ENCODE data around the gene TMEM187.

The TMEM187 gene

DNA sequence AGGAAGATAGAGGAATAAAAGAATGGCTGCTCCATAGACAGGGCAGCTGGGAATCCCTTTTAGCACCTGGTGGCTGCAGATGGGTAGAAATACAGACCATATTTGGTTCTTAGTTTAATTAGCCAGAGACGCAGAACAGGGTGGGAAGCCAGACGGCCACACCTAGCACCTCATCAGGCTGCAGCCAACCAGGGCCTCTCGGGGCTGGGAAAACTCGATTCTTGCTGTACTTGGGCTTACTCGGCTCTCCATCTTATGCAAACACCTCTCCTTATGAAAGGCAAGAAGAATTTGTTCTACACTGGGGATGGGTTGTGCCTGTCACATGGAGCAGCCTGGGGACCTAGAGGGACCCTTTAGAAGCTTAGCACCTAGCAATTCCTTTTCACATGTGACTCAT lies 27.5 kb downstream of the TMEM187 start:
- DNase-seq (ENCODE audit: low read depth) = no peak

GRCh38 chrX:154002215-154002719 lies 29.7 kb downstream of the TMEM187 start:
- DNase-seq (ENCODE audit: low read depth) = peak; percentile 24

GRCh38 chrX:154004315-154004714 lies 31.8 kb downstream of the TMEM187 start:
- DNase-seq (ENCODE audit: low read depth) = no peak

DNA sequence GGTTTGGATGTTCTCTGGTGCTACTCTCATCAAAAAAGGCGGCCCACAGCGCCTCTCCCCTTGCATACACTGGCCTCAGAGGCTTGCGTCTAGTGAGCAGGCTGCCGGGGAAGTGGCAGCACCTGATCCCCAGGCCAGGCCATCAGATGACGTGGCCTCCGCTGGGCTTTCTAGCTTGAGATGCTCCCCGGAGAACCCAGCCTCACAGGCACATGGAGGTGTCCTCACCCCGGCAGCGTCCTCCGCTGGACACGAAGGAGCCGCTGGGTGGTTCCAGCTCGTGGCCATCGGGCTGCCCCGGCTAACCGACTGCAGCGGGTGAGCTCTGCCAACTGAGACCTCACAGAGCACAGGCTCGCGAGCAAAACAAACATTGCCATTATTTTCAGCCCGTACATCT lies 34.4 kb downstream of the TMEM187 start:
- no peak for DNase-seq (ENCODE audit: low read depth)

DNA sequence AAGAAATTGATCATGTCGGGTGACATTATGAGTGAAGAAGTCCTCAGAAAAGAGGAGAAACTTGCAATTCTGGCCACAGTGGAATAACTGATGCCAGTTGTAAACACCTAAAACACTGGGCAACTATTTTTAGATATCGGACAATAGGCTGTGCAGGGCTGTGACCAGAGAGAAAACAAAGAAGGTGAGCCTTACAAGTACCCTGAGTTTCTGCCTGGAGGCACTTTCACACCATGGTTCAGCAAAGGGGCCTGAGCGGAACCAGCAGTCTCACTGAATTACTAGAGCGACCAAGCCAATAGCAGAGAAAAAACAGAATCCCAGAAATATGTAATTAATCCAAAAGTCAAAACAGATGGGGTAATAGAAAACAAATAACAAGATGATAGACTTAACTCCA lies 36.0 kb downstream of the TMEM187 start:
- DNase-seq (ENCODE audit: low read depth) = no peak

DNA sequence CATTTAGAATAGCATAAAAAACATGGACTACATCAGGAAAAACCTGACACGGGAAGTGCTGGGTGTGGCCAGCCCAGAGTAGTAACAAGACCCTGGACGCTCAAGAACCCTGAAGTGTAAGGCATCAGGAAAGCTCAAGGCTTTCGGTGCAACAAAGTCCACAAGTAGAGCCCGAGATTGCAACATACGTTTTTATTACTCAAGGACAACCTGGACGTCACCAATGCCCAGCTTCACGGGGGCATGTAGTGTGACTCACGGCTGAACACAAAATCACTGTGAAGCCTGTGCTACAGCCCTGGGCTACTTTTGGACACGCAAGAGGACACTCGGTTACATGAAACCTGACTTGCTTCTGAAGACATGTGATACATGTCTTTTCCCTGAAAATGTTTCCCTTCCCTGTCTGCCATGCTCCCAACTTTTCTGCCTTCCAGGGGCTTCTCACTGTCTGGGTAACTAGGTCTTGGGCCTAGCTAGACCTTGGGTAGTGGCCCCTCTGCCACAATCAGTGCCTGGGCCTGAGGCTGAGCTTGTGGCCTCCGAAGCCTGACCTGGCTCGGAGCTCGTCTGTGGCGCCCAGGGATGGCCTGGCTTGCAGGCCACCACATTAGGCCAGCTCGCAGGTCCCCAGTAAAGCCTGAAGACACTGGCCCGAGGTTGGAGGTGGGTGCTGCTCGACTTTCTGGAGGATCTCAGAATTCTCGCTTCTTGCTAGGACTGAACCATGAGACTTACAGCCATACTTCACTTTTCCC lies 38.0 kb downstream of the TMEM187 start:
- no peak for DNase-seq (ENCODE audit: low read depth)

DNA sequence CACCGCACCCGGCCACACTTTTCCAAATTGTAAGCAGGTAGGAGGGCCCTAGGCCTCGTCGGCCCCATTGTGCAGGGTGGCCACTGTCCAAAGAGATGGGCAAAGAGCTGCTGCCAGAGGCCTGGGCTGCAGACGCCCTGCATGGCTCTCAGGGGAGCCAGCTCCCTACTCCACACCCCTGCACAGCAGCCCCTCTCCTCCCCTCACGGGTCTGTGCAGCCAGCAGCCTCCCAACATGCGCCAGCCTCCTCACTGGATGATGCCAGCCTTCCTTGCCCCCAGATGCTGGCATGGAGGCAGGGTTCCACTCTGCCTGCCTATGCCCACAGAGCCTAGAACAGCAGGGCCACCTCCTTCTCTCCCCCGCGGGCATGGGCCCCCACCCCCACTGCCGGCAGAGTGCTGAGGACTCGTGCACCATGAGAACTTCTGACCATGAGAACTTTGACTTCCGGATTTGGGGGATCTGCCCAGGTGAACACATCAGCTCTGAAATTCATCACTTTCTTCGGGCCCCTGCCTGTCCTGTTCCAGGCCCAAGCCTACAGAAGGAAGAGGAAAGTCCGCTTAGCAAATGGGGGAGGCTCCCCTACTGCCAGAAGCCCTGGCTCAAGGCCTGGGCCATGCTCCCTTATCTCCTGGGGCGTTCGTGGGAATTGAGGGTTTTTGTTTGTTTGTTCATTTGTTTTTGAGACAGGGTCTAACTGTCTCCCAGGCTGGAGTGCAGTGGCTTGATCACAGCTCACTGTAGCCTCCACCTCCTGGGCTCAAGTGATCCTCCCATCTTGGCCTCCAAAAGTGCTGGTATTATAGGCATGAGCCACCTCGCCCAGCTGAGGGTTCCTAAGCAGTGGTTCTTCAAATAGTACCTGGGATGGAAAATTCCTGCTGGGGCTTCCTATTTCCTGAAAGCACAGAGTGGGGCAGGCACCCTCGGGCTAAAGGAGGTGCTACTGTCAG lies 39.1 kb downstream of the TMEM187 start:
- DNase-seq (ENCODE audit: low read depth) = no peak

DNA sequence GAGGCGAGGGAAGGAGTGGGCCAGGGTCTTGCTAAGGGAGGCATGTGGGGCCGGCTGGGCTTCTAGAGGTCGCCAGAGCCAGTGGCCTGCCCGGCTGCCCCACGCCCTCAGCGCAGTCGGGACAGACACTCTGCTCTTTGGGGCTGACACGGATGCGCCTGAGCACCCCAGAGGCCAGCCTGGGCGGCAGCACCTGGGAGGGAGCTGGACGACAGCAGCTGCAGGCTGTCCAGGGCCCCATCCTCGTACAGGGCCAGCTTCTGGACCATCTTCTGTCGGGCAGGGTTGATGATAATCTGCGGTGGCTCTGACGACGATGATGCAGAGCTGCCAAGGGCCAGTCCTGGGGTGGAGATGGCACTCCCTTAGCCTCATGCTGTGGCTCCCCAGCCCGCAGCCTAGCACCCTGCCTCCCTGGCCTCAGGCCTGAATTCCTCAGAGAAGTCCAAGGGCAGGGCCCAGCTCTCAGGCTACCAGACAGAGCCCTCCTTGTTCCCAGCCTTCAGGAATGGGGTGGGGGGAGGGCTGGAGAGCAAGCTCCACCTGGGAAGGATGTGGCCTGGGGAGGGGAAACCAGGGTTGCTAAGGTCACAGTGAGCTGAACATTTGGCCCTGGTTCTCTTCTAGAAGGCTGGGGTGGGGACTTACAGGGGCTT lies 39.9 kb downstream of the TMEM187 start:
- DNase-seq (ENCODE audit: low read depth) = no peak

DNA sequence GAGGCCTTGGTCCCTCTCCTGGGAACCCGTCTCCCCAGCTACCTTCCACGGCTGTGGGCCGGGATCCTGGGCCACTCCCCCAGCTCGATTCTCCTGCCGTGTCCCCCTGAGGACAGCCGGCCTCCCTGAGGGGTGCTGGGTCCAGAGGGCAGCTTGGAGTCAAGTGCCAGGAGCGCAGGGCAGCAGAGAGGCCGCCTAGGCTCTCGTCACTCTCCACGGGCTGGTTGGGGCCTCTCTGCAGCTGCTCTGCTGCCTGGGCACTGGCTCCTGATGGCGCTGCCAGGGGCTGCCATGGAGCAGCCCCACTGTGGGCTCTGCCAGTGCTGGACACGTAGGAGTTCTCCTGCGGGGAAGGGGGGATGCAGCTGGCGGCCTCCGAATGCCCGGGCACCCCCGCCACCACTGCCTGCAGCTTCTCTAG lies 40.5 kb downstream of the TMEM187 start:
- no peak for DNase-seq (ENCODE audit: low read depth)

DNA sequence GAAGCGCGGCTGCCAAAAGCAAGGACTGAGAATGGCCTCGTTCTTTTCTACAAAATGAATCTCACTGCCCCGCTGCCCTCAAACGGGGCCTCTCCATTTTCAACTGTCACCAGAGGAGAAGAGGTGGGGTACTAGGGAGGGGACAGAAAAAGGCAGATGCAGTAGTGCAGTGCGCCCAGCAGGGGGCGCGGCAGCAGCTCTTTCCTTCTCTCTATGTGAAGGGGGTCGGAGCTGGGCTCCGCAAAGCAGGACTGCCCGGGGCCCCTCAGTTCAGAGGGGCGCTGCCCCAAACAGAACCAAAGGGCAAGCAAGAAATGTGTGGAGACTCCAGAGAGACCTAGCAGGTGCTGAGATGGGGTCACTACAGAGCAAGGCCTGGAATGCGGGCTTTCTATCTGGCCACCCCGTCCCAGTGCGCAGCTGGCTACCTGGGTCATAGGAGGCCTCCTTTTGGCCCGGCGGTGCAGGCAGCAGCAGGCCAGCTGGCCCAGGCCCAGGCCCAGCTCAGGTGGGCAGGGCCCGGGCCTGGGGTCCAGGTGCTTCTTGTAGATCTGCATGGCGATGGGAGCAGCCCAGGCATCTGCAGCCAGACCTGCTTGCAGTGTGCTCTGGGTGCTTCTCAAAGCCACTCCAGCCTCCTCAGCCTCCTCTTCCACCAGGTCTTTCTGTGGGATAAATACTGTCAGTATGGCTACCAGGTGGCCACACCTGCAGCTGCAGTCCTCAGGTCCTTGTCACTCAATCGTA lies 41.2 kb downstream of the TMEM187 start:
- no peak for DNase-seq (ENCODE audit: low read depth)

- DNase-seq (ENCODE audit: low read depth) = no peak
These were observed 42.2 kb downstream of the TMEM187 start for GRCh38 chrX:154014429-154015380.

GRCh38 chrX:154015581-154016264 lies 43.2 kb downstream of the TMEM187 start:
- DNase-seq (ENCODE audit: low read depth) = no peak

GRCh38 chrX:154016366-154017076 lies 44.0 kb downstream of the TMEM187 start:
- no peak for DNase-seq (ENCODE audit: low read depth)

DNA sequence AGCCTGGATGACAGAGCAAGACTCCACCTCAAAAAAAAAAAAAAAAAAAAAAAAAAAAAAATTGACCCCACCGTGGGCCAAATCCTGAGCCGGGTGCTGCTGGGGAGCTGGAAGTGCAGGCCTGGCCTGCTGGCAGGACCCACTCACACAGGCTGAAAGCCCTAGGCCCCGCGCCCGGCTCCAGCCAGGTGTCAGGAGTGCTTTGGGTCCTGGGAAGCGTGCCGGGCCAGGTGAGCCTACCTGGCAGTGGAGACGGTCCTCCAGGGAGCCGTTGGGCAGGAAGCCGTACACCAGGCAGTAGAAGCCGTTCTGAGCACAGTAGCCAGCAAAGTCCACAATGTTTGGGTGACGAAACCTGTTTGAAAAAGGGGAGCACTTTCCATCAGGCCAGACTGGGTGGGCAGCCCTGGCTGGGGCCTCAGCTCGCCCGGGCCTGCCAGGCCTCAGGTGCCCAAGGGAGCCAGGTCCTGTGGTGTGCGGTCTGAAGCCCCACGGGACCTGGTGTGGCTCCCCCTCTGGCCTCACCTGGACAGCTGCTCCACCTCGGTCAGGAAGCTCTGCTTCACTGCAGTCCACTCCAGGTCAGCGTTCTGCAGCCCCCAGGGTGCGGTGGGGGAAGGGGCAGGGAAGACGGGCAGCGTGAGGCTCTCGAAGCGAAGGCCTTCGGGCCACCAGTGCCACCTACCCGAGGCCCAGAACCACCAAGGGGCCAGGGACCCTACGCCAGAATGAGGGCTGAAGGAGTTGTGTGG lies 45.4 kb downstream of the TMEM187 start:
- DNase-seq (ENCODE audit: low read depth) = no peak

GRCh38 chrX:154018518-154019060 lies 46.0 kb downstream of the TMEM187 start:
- DNase-seq (ENCODE audit: low read depth) = no peak

GRCh38 chrX:154019061-154019621 lies 46.6 kb downstream of the TMEM187 start:
- no peak for DNase-seq (ENCODE audit: low read depth)

- peak; percentile 34 for DNase-seq (ENCODE audit: low read depth)
These were observed 47.3 kb downstream of the TMEM187 start, which contains the start of gene IRAK1 for GRCh38 chrX:154019633-154020528. IRAK1 (minus strand) TSS chrX:154019902; CDS start chrX:154019812, 90 bp downstream.

All from T-helper 22 cell (primary cell).